GM20000 (cell line): Measurements from ENCODE around the gene C2CD3.

Source experiments
- DNase-seq: peaks from one replicate; pipeline ENCODE4 v3.0.0; 2012; ENCODE audit warnings: low spot score
- TF ChIP-seq, protein P1 (sequence below): IDR thresholded peaks from 2 replicates; pipeline ENCODE4 v1.5.1; 2012; ENCODE audit warnings: mild to moderate bottlenecking, control low read depth; ENCODE audit errors: extremely low read depth, missing control alignments

C2CD3 gene

DNA sequence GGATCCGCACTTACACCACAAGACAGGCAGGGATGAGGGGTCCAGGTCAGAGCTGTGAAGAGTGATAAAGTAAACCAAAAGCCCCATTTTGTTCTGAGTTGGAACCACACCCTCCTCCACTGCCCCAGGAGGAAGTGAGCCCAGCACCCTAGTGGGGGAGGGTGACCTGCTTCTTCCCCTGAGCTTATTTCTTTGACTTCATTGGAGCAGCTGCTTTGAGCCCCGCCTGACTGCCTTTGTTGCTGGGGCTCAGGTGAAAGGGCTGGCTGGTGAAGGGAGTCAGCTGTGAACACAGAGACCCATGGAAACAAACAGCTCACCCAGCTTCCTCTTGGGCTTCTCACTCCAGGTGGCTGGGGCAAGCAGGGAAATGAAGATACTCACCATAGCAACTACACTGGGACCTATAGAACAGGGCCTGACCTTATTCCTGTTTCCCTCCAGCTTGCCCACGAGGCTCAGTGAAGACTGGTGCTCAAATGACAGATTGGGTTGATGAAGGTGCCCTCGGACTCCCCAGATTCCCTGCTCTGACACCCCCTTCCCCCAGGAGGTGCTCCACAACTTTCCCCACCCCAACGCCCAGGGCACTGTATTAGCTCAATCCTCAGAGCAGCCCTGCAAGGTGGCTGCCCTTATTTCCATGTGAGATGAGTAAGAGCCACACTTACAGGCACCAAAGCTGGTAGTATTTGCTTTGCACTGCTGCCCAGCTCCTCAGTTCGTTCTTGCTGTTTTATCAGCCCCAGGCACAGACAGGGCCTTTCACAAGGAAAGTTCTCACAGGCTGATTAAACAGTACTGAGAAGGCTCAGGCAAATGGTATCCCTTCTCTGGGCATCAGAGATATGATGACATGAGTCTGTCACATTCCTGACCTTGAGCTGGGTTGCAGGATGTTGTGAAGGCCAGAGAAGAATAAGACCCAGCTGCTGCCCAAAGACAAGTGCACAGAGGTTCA is 190.5 kb downstream of the C2CD3 start:
- TF ChIP-seq, protein P1, sequence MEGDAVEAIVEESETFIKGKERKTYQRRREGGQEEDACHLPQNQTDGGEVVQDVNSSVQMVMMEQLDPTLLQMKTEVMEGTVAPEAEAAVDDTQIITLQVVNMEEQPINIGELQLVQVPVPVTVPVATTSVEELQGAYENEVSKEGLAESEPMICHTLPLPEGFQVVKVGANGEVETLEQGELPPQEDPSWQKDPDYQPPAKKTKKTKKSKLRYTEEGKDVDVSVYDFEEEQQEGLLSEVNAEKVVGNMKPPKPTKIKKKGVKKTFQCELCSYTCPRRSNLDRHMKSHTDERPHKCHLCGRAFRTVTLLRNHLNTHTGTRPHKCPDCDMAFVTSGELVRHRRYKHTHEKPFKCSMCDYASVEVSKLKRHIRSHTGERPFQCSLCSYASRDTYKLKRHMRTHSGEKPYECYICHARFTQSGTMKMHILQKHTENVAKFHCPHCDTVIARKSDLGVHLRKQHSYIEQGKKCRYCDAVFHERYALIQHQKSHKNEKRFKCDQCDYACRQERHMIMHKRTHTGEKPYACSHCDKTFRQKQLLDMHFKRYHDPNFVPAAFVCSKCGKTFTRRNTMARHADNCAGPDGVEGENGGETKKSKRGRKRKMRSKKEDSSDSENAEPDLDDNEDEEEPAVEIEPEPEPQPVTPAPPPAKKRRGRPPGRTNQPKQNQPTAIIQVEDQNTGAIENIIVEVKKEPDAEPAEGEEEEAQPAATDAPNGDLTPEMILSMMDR = no peak
- DNase-seq = peak; percentile 88

DNA sequence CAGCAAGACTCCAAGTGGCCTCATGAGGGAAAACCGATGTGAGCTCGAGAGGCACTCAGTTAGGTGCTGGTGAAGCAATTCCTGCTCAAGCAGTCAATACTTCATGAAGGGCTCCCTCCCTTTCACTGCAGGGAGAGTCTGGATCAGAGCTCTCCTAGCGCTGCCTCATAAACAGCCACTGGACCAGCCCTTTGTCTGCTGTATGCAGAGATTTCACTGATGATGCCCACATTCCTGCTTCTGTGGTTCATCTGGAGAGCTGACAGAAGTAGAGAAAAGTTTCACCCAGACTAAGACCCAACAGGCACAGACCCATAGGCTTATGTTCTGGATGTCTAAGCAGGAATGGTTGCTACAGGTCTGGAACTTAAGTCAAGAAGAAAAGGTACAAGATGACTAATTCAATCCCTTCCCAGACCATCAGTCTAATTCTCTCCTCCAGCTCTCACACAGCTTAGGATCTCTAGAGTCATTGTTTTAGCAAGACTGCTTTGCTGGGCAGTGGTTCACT is 192.2 kb downstream of the C2CD3 start:
- TF ChIP-seq, protein P1 = no peak
- no peak for DNase-seq

DNA sequence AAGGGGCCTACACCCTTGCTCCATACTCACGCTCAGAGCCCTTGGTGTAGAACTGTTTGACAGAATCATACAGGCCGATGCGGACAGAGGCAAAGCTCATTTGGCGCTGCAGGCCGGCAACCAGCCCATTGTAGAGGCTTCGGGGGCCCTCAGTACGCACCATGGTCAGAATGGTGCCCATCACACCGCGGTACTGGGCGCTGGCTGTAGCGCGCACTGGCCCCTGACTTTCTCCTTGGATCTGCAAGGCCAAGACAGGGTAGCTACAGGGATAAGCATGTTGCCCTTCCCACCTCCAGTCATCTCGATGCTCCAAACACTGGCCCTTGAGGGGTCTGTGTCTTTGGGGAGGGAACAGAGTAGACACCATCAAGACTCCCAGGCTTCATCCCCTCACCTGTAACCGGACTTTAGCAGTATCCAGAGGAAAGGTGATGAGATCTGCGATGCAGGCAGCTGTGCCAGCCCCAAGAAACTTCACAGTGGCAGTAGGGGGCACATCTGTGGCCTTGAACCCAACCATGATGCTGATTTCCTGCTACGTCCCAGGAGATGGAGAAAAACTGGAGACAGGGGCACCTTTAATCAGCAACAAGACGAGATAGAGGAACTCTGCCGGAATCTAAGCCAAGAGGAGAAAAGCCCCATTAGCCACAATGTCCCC is 192.8 kb downstream of the C2CD3 start:
- no peak for DNase-seq
- TF ChIP-seq, protein P1 = no peak

DNA sequence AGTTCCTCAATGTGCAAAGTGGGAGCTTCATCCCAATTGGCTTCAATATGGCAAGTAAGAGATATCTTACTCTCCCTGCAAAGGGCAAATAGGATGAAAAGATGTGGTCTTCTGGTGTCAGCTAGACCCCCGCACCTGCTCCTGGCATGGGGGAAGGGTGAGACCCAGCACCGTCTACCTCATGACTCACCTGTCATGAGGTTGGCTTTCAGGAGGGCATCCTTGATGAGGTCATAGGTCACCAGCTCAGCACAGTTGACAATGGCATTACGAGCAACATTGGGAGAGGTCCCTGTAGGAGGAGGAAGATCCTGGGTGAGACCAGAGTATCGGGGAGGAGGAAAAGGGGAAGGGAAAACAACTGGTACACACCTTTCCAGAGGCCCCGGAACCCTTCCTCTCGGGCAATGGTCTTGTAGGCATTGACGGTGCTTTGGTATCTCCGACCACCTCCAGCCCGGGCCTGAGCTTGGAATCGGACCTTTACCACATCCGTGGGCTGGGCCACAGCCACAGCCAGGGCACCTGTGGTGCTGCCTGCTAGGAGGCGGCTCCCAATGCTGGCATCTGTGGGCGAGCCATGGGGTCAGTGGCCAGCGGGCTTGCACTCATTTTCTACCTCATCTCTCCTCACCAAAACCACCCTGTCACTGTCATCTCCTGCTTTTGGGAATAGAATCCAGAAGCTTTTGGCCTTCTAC is 194.2 kb downstream of the C2CD3 start:
- TF ChIP-seq, protein P1 = no peak
- no peak for DNase-seq

DNA sequence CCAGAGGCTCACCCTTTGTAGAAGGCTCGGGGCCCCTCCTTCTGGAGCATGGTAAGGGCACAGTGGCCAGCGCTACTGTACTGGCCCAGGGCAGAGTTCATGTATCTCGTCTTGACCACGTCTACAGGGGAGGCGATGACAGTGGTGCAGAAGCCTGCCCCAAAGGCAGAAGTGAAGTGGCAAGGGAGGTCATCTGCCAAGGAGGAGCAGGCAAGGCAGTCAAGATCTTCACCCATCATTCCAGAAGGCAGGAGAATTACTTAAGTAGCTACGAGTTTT is 195.4 kb downstream of the C2CD3 start:
- no peak for DNase-seq
- TF ChIP-seq, protein P1 = no peak

DNA sequence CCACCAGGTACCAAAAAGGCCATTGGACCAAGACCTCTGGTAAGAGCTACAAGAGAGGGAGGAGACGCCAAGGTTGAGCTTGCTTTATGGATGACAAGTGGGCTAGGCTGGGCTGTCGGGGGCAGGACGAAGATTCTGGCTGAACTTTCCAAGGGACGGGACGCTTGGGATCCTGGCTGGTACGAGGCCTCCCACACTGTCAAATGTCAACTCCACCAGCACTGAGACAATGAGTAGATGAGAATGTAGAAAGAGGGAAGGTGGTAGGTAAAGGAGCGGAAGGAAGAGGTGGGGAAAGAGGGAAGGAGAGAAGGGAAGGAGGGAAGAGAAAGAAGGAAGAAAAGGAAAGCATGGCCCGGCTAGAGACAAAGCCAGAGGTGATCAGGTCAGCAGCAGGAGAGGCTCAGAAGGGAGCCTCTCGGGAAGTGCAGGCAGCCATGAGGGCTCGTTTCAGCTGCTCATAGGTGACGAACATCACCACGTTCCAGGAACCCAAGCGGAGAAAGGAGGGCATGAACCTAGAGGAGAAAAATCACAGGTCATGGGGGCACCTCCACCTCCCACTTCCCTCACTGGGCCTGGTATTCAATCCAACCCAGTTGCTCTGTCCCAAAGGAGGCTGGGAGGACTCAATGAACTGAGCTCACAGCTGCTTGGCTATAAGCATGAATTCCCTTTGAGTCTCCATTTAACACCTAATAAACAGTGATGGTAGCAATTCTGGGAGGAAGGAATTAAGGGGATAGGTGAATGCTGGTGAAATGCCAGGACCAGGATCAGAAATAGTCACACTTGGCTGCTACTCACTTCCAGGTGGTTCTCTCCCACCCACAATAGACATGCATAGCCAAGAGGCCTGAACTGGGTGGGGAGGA is 196.0 kb downstream of the C2CD3 start:
- TF ChIP-seq, protein P1 = no peak
- no peak for DNase-seq
